MCF 10A (cell line): ENCODE measurements around the gene CACNA1C. TPM values are rescaled to one million over a fixed set of nuclear protein-coding genes. Genes with fewer than 3 reads are reported as not detected.

Experiments used
- BruUV-seq: library from RNA; stranded (reverse); fragments of 400-500 nt; replicated peaks from 2 replicates; lab custom pipeline; 2021; lab: Mats Ljungman, UMichigan
- CTCF ChIA-PET: fragments of 300-600 bp; sonication (Branson Sonifier 250); formaldehyde crosslinking; extraction: SDS; loops from one replicate; lab custom pipeline; 2021; ENCODE audit warnings: antibody characterized with exemption, inconsistent platforms; lab: Yijun Ruan, JAX
- POLR2A ChIA-PET: fragments of 300-600, 350-650 bp; sonication (Branson Sonifier 250); formaldehyde crosslinking; extraction: SDS; loops from one replicate; lab custom pipeline; 2020; ENCODE audit warnings: antibody characterized with exemption, inconsistent platforms; lab: Yijun Ruan, JAX
- DNase-seq: peaks from one replicate; pipeline ENCODE4 v3.0.0-alpha.2; 2018; ENCODE audit not compliant: unreplicated experiment
- H3K27ac Mint-ChIP-seq: one replicate; pipeline ENCODE4 v1.8.0; 2022; ENCODE audit warnings: mild to moderate bottlenecking, low read depth, mixed read lengths; ENCODE audit not compliant: unreplicated experiment
- H3K27me3 Mint-ChIP-seq: one replicate; pipeline ENCODE4 v1.8.0; 2022; ENCODE audit warnings: mixed read lengths; ENCODE audit not compliant: insufficient read depth, unreplicated experiment
- H3K36me3 Mint-ChIP-seq: one replicate; pipeline ENCODE4 v1.8.0; 2022; ENCODE audit warnings: mild to moderate bottlenecking, moderate library complexity, mixed read lengths; ENCODE audit not compliant: insufficient read depth, unreplicated experiment
- H3K4me1 Mint-ChIP-seq: one replicate; pipeline ENCODE4 v1.8.0; 2022; ENCODE audit warnings: mixed read lengths; ENCODE audit not compliant: insufficient read depth, unreplicated experiment
- H3K4me3 Mint-ChIP-seq: one replicate; pipeline ENCODE4 v1.8.0; 2022; ENCODE audit warnings: mild to moderate bottlenecking, moderate library complexity, mixed read lengths; ENCODE audit not compliant: unreplicated experiment
- H3K9me3 Mint-ChIP-seq: one replicate; pipeline ENCODE4 v1.8.0; 2022; ENCODE audit warnings: mixed read lengths; ENCODE audit not compliant: unreplicated experiment
- CTCF ChIP-seq: fragments of 200-600 bp; IDR thresholded peaks from one replicate; pipeline ENCODE4 v1.8.0; 2022; ENCODE audit warnings: antibody characterized with exemption, mild to moderate bottlenecking; ENCODE audit not compliant: unreplicated experiment
- intact Hi-C: fragments of 100-400 bp; cut with micrococcal nuclease; formaldehyde crosslinking; loops from 2 replicates; pipeline ENCODE4 v1.14.1; 2022
- total RNA-seq: library from RNA; stranded (reverse); gene quantifications from 2 replicates; pipeline ENCODE4 v1.2.3, GENCODE V29; 2022

CACNA1C gene
- total RNA-seq, 1 experiment from 2014 or later = not detected

- Mint-ChIP-seq H3K36me3 (no peaks in the 10 kb centered on the region), H3K27me3 (peaks cover 49% of the 10 kb centered on the region), H3K4me1 (peaks cover 7% of the 10 kb centered on the region), H3K9me3 (no peaks in the 10 kb centered on the region), H3K27ac (no peak overlapping the region), H3K4me3 (no peak overlapping the region)
- no peak for DNase-seq
- TF ChIP-seq CTCF = no peak
- no TSS peak for BruUV-seq
- CTCF ChIA-PET = no interaction called here
- POLR2A ChIA-PET = no interaction called here
- intact Hi-C loops = no loop called here
Observed at GRCh38 chr12:2622460-2622859, 569.7 kb downstream of the CACNA1C start.

GRCh38 chr12:2623472-2623871 is 570.7 kb downstream of the CACNA1C start:
- TF ChIP-seq CTCF = no peak
- peaks cover 59% of the 10 kb centered on the region for H3K27me3 Mint-ChIP-seq
- ChIA-PET CTCF (no interaction called here), POLR2A (no interaction called here)
- H3K4me3 Mint-ChIP-seq = no peak overlapping the region
- intact Hi-C loops = no loop called here
- BruUV-seq = no TSS peak
- DNase-seq = no peak
- H3K9me3 Mint-ChIP-seq = no peaks in the 10 kb centered on the region
- H3K4me1 Mint-ChIP-seq = peaks cover 7% of the 10 kb centered on the region
- no peak overlapping the region for H3K27ac Mint-ChIP-seq
- H3K36me3 Mint-ChIP-seq = no peaks in the 10 kb centered on the region

- H3K9me3 Mint-ChIP-seq = no peaks in the 10 kb centered on the region
- H3K27ac Mint-ChIP-seq = no peak overlapping the region
- intact Hi-C loops = no loop called here
- TF ChIP-seq CTCF = peak; percentile 36
- H3K4me3 Mint-ChIP-seq = no peak overlapping the region
- no TSS peak for BruUV-seq
- ChIA-PET POLR2A (interaction anchor here (0.6 kb wide), 1 partner anchor 1429 kb away, joined by 3 read pairs; no protein-coding TSS in a partner anchor), CTCF (interaction anchor here (0.5 to 1.2 kb wide), 7 partner anchors 12 to 243 kb away, joined by 3 to 4 read pairs (median 3); no protein-coding TSS in a partner anchor)
- peak; percentile 86 for DNase-seq
- no peaks in the 10 kb centered on the region for H3K36me3 Mint-ChIP-seq
- H3K4me1 Mint-ChIP-seq = peaks cover 7% of the 10 kb centered on the region
- H3K27me3 Mint-ChIP-seq = peaks cover 65% of the 10 kb centered on the region
Observed at GRCh38 chr12:2624543-2625288, 571.9 kb downstream of the CACNA1C start.

GRCh38 chr12:2625289-2625612 is 572.5 kb downstream of the CACNA1C start:
- ChIA-PET CTCF (interaction anchor here (0.6 to 1.2 kb wide), 5 partner anchors 15 to 242 kb away, joined by 3 to 4 read pairs (median 3); no protein-coding TSS in a partner anchor), POLR2A (no interaction called here)
- no peak for TF ChIP-seq CTCF
- no peak overlapping the region for H3K4me3 Mint-ChIP-seq
- H3K36me3 Mint-ChIP-seq = no peaks in the 10 kb centered on the region
- no peaks in the 10 kb centered on the region for H3K9me3 Mint-ChIP-seq
- H3K27ac Mint-ChIP-seq = no peak overlapping the region
- peaks cover 64% of the 10 kb centered on the region for H3K27me3 Mint-ChIP-seq
- BruUV-seq = no TSS peak
- intact Hi-C loops = no loop called here
- H3K4me1 Mint-ChIP-seq = peaks cover 7% of the 10 kb centered on the region
- DNase-seq = no peak
